Muscle of back (tissue), 11 donors: ENCODE results near the gene ATP8B3. TPM values are rescaled to one million over a fixed set of nuclear protein-coding genes. Genes with fewer than 3 reads are reported as not detected.
A peak's percentile ranks its signal among the peaks of the same experiment; 100 is the strongest.

Experiments used
- DNase-seq, 3 donors: peaks; one replicate each; pipeline versions ENCODE4 v3.0.0 to v3.0.0-alpha.2; 2013
- polyA plus RNA-seq, 10 donors: library from polyadenylated mRNA; unstranded; fragments of 120-200 nt; gene quantifications; one replicate each; pipeline ENCODE4 v1.2.1, GENCODE V29; 2013; ENCODE audit not compliant: insufficient read length in 10 of 10

Gene ATP8B3
- polyA plus RNA-seq, 10 donors: 0.51 to 0.80 (median 0.70) TPM

- no peak for DNase-seq
Observed at GRCh38 chr19:1796395-1797142, 15.5 kb downstream of the ATP8B3 start.

- DNase-seq: no peak
Observed at GRCh38 chr19:1794424-1795172, 17.5 kb downstream of the ATP8B3 start.

GRCh38 chr19:1791879-1792278 lies 20.2 kb downstream of the ATP8B3 start:
- DNase-seq: no peak

GRCh38 chr19:1790054-1790792 lies 21.9 kb downstream of the ATP8B3 start:
- DNase-seq: no peak

- DNase-seq: no peak
Observed at GRCh38 chr19:1789261-1790041, 22.6 kb downstream of the ATP8B3 start.

- no peak for DNase-seq
Observed at GRCh38 chr19:1787116-1787515, 25.0 kb downstream of the ATP8B3 start.

GRCh38 chr19:1786668-1787067 lies 25.4 kb downstream of the ATP8B3 start:
- DNase-seq: no peak

GRCh38 chr19:1785310-1785709 lies 26.8 kb downstream of the ATP8B3 start:
- no peak for DNase-seq

- no peak for DNase-seq
Observed at GRCh38 chr19:1783874-1784273, 28.2 kb downstream of the ATP8B3 start.

- DNase-seq: no peak
Observed at GRCh38 chr19:1783354-1783753, 28.7 kb downstream of the ATP8B3 start.

GRCh38 chr19:1782521-1782920 lies 29.6 kb downstream of the ATP8B3 start:
- DNase-seq: peak in 1 of 3 donors; percentile 6

- no peak for DNase-seq
Observed at GRCh38 chr19:1780272-1780958, 31.7 kb downstream of the ATP8B3 start.

GRCh38 chr19:1779574-1779973 lies 32.5 kb downstream of the ATP8B3 start:
- DNase-seq: no peak

GRCh38 chr19:1777149-1777548 lies 34.9 kb downstream of the ATP8B3 start:
- DNase-seq: no peak

GRCh38 chr19:1776606-1777147 lies 35.4 kb downstream of the ATP8B3 start:
- no peak for DNase-seq

- no peak for DNase-seq
Observed at GRCh38 chr19:1775951-1776605, 36.0 kb downstream of the ATP8B3 start.

- no peak for DNase-seq
Observed at GRCh38 chr19:1774989-1775772, 36.9 kb downstream of the ATP8B3 start.

GRCh38 chr19:1773184-1773583 lies 38.9 kb downstream of the ATP8B3 start:
- DNase-seq: no peak

GRCh38 chr19:1770866-1771576 lies 41.1 kb downstream of the ATP8B3 start:
- no peak for DNase-seq
